Esophagus muscularis mucosa (tissue), 4 donors: ENCODE data around the gene ATCAY. TPM values are rescaled to one million over a fixed set of nuclear protein-coding genes. Genes with fewer than 3 reads are reported as not detected.
"Not testable (repeated sequence)": the region's sequence is repeated elsewhere in the genome, so short reads cannot be mapped to it uniquely, and the experiment has no call there.

Experiments used
- DNase-seq: peaks from one replicate; pipeline ENCODE4 v3.0.0-alpha.2; 2017; ENCODE audit errors: extremely low spot score
- H3K27ac ChIP-seq, 4 donors: fragments of 200-600 bp; sonication (generic); replicated peaks in 1 of 4; 1 replicate in 3 of 4; 2 replicates in 1 of 4; pipeline ENCODE4 v1.5.1; 2016 to 2019; ENCODE audit warnings: mild to moderate bottlenecking in 1 of 4
- H3K27me3 ChIP-seq, 4 donors: fragments of 200-600 bp; sonication (generic); one replicate each; pipeline versions ENCODE4 v1.5.1 to v1.6.0; 2016 to 2019
- H3K36me3 ChIP-seq, 4 donors: fragments of 200-600 bp; sonication (generic); one replicate each; pipeline ENCODE4 v1.5.1; 2016 to 2019
- H3K4me1 ChIP-seq, 4 donors: fragments of 200-600 bp; sonication (generic); one replicate each; pipeline ENCODE4 v1.5.1; 2016 to 2019
- H3K4me3 ChIP-seq, 4 donors: fragments of 200-600 bp; sonication (generic); 1 replicate in 2 of 4; 2 replicates in 2 of 4; pipeline ENCODE4 v1.5.1; 2016 to 2019; ENCODE audit warnings: mild to moderate bottlenecking in 4 of 4, moderate library complexity in 1 of 4
- H3K9me3 ChIP-seq, 4 donors: fragments of 200-600 bp; sonication (generic); 1 replicate in 3 of 4; 2 replicates in 1 of 4; pipeline ENCODE4 v1.5.1; 2016 to 2019
- EP300 ChIP-seq: sonication (generic); formaldehyde crosslinking; IDR thresholded peaks from one replicate; pipeline ENCODE4 v1.6.1; 2017; ENCODE audit warnings: antibody characterized with exemption
- POLR2A ChIP-seq: fragments of 450-650 bp; IDR thresholded peaks from one replicate; pipeline ENCODE4 v1.6.1; 2017; ENCODE audit warnings: antibody characterized with exemption, moderate library complexity, mild to moderate bottlenecking, low read depth
- POLR2AphosphoS5 ChIP-seq, 2 donors: sonication (generic); formaldehyde crosslinking; IDR thresholded peaks; one replicate each; pipeline ENCODE4 v1.6.1; 2017; ENCODE audit warnings: antibody characterized with exemption in 2 of 2
- WGBS: methylation state at CpG from one replicate; pipeline ENCODE4 v1.1.5; 2018; 5-methylcytosine and 5-hydroxymethylcytosine counted together
- intact Hi-C: fragments of 100-400 bp; cut with DNase I; formaldehyde crosslinking; loops from one replicate; pipeline ENCODE4 v1.15.1; 2023
- total RNA-seq, 4 donors: library from RNA; depleted of rRNA; stranded (reverse); fragments of >200 nt; gene quantifications; one replicate each; pipeline versions ENCODE4 v1.1.0 to v1.2.1, GENCODE V29; 2016
- TF ChIP-seq, protein P1 (sequence below), 3 experiments: fragments of 200-600 bp in 2 of 3; fragments of 450-650 bp in 1 of 3; sonication (generic) in 2 of 3; IDR thresholded peaks; one replicate each; pipeline ENCODE4 v1.5.1; 2017 to 2019; ENCODE audit warnings: antibody characterized with exemption in 3 of 3, mild to moderate bottlenecking in 2 of 3, moderate library complexity in 1 of 3

ATCAY gene
- total RNA-seq, 4 donors from 2014 or later: 0.42 to 1.3 (median 0.82) TPM

DNA sequence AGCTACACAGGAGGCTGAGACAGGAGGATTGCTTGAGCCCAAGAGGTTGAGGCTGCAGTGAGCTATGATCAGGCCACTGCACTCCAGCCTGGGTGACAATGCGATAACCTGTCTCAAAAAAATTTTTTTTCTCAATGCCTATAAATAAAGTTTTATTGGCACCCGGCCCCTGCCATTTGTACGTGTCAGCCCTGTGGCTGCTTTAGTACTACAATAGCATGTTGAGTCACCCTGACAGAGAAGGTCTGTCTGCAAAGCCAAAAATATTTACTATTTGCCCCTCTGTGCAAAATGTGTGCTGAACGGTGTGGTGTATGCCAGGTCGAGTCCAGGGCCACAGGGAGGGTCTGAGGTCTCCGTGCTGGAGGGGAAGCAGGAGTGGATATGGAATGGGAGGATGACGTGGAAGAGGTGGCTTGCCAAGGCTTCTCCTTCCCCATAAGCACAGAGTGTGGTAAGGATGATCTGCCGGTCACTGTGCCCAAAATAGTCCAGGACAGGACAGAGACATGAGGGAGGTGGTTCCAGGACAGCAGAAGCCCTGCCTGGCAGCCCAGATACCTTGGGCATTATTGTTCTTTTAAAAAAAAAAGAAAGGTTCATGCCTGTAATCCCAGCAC is 62.4 kb downstream of the ATCAY start:
- TF ChIP-seq EP300: no peak
- TF ChIP-seq, protein P1, sequence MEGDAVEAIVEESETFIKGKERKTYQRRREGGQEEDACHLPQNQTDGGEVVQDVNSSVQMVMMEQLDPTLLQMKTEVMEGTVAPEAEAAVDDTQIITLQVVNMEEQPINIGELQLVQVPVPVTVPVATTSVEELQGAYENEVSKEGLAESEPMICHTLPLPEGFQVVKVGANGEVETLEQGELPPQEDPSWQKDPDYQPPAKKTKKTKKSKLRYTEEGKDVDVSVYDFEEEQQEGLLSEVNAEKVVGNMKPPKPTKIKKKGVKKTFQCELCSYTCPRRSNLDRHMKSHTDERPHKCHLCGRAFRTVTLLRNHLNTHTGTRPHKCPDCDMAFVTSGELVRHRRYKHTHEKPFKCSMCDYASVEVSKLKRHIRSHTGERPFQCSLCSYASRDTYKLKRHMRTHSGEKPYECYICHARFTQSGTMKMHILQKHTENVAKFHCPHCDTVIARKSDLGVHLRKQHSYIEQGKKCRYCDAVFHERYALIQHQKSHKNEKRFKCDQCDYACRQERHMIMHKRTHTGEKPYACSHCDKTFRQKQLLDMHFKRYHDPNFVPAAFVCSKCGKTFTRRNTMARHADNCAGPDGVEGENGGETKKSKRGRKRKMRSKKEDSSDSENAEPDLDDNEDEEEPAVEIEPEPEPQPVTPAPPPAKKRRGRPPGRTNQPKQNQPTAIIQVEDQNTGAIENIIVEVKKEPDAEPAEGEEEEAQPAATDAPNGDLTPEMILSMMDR (IDR thresholded peaks at IDR 0.05): no peak
- no peak for TF ChIP-seq POLR2A
- peak; percentile 22 to 28 for TF ChIP-seq POLR2AphosphoS5 (IDR thresholded peaks at IDR 0.05)
- H3K4me3 ChIP-seq: no peak overlapping the region
- peaks cover 0 to 8% (median 0%) of the 10 kb centered on the region in 4 donors for H3K36me3 ChIP-seq
- H3K27ac ChIP-seq: peak overlapping the region in 1 of 4 donors; percentile 46
- intact Hi-C loops: no loop called here
- no peaks in the 10 kb centered on the region for H3K9me3 ChIP-seq
- H3K4me1 ChIP-seq: peaks cover 0 to 11% (median 3%) of the 10 kb centered on the region in 4 donors
- WGBS: 75% methylated on average over 8 of the region's 8 CpGs
- no peak for DNase-seq
- no peaks in the 10 kb centered on the region for H3K27me3 ChIP-seq

DNA sequence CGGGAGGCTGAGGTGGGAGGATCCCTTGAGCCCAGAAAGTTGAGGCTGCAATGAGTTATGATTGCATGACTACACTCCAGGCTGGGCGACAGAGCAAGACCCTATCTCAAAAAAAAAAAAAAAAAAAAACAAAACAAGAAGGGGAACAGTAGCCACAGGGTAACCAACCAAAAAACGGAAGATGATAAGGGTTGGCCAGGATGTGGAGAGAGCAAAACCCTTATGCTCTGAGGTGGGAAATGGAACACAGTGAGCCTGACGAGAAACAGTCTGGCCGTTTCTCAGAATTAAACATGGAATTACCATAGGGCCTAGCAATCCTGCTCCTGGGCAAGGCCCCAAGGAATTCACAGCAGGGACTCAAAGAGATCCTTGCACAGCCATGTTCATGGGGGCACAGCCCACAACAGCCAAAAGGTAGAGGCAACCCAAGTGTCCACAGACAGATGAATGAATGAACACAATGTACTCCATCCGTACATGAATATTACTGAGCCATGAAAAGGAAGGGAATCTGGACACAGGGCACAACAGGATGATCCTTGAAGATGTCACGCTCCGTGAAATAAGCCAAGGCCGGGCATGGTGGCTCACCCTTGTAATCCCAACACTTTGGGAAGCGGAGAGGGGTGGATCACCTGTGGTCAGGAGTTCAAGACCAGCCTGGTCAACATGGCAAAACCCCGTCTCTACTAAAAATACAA is 63.7 kb downstream of the ATCAY start:
- DNase-seq: no peak
- no peak for TF ChIP-seq POLR2AphosphoS5 (IDR thresholded peaks at IDR 0.05)
- no peak for TF ChIP-seq EP300
- no peak for TF ChIP-seq POLR2A
- TF ChIP-seq, protein P1 (IDR thresholded peaks at IDR 0.05): no peak
- intact Hi-C loops: no loop called here
- peaks cover 0 to 14% (median 4%) of the 10 kb centered on the region in 4 donors for H3K4me1 ChIP-seq
- peaks cover 0 to 8% (median 0%) of the 10 kb centered on the region in 4 donors for H3K36me3 ChIP-seq
- H3K27ac ChIP-seq: no peak overlapping the region
- no peaks in the 10 kb centered on the region for H3K9me3 ChIP-seq
- 80% methylated on average over 11 of the region's 11 CpGs for WGBS
- no peaks in the 10 kb centered on the region for H3K27me3 ChIP-seq
- H3K4me3 ChIP-seq: no peak overlapping the region

DNA sequence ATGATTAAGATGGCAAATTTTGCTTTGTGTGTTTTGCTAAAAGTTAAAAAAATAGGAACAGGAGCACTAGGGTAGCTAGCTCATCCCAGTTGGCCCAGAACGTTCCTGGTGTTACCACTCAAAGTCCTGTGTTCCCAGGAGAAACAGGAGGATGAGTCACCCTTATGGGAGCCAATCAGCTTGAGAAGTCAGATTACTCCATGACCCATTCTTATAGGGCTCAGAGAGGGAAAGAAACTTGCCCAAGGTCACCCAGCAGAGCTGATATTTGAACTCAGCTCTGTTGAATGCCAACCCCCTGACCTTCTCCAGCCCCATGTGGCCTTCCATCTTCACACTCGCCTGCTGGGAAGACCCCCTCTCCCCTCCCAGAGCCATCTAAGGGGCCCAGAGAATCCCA is 65.4 kb downstream of the ATCAY start:
- no peaks in the 10 kb centered on the region for H3K27me3 ChIP-seq
- H3K4me3 ChIP-seq: no peak overlapping the region
- no peaks in the 10 kb centered on the region for H3K9me3 ChIP-seq
- TF ChIP-seq POLR2A (no peak), EP300 (no peak), POLR2AphosphoS5 (IDR thresholded peaks at IDR 0.05) (no peak)
- TF ChIP-seq, protein P1 (IDR thresholded peaks at IDR 0.05): no peak
- peak overlapping the region in 1 of 4 donors; percentile 17 for H3K27ac ChIP-seq
- H3K4me1 ChIP-seq: peaks cover 8 to 30% (median 14%) of the 10 kb centered on the region in 4 donors
- intact Hi-C loops: no loop called here
- peaks cover 0 to 8% (median 0%) of the 10 kb centered on the region in 4 donors for H3K36me3 ChIP-seq
- DNase-seq: no peak
- 51% methylated on average over 2 of the region's 2 CpGs for WGBS

DNA sequence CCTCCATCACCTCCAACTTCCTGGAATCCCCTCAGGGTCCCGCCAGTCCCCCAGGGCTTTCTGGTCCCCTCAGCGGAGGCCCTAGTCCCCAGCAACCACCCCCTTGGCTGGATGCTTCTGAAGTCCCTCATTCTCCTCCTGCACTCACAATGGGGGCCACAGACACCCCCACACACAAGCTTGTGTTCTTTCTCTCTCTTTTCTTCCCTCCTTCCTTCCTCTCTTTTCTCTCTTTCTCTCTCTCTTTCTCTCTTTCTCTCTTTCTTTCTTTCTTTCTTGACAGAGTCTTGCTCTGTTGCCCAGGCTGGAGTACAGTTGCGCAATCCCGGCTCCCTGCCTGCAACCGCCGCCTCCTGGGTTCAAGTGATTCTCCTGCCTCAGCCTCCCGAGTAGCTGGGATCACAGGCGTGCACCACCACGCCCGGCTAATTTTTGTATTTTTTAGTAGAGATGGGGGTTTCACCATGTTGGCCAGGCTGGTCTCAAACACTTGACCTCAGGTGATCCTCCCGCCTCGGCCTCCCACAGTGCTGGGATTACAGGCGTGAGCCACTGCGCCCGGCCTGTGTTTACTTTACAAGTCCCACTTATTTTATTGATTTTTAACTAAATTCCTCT is 66.9 kb downstream of the ATCAY start:
- WGBS: 88% methylated on average over 15 of the region's 15 CpGs
- H3K4me1 ChIP-seq: peaks cover 16 to 46% (median 29%) of the 10 kb centered on the region in 4 donors
- H3K4me3 ChIP-seq, intact Hi-C loops, H3K36me3 ChIP-seq, H3K27me3 ChIP-seq, H3K9me3 ChIP-seq, DNase-seq: not testable (repeated sequence)
- peak overlapping the region in 1 of 4 donors; percentile 19 for H3K27ac ChIP-seq

DNA sequence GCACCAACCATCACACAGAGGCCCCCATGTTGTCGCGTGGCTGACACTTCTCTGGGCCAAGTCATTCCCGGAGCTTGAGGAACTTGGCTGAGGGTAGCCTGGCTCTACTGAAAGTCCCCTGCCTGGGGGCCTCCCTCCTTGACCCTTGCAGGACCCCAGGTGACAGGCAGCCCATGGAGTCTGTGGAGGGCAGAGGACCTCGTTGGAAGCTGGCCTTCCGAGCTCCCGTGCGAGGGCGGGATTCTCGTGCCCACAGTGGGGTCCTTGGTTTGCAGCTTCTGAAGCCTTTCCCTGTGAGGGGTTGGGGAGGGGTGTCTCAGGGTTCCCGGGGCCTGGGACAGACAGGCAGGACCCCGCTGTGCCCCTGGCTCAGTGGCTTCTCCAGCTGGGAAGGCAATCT is 68.8 kb downstream of the ATCAY start:
- Histone ChIP-seq H3K9me3 (no peaks in the 10 kb centered on the region), H3K4me1 (peaks cover 26 to 59% (median 48%) of the 10 kb centered on the region in 4 donors), H3K27me3 (no peaks in the 10 kb centered on the region), H3K27ac (peak overlapping the region; percentile 88 to 91 (median 88)), H3K36me3 (peaks cover 0 to 2% (median 0%) of the 10 kb centered on the region in 4 donors), H3K4me3 (no peak overlapping the region)
- TF ChIP-seq, protein P1 (IDR thresholded peaks at IDR 0.05): no peak
- TF ChIP-seq POLR2AphosphoS5 (IDR thresholded peaks at IDR 0.05): no peak
- no peak for TF ChIP-seq POLR2A
- no peak for TF ChIP-seq EP300
- WGBS: 66% methylated on average over 3 of the region's 11 CpGs
- DNase-seq: no peak
- intact Hi-C loops: no loop called here
